B cell (primary cell): ENCODE data around the gene MMP24. TPM values are rescaled to one million over a fixed set of nuclear protein-coding genes. Genes with fewer than 3 reads are reported as not detected.
"Not testable (repeated sequence)": the region's sequence is repeated elsewhere in the genome, so short reads cannot be mapped to it uniquely, and the experiment has no call there.

ENCODE experiments used
- ATAC-seq: fragments of 200-7000 bp; cut with Tn5 transposase; one replicate; pipeline ENCODE4 v1.10.0; 2021; ENCODE audit warnings: low read depth, mild to moderate bottlenecking, moderate number of reproducible peaks, moderate library complexity
- CTCF ChIA-PET: fragments of 350-600 bp; sonication (Branson Sonifier 250); formaldehyde crosslinking; loops from one replicate; lab custom pipeline; 2021; ENCODE audit warnings: antibody characterized with exemption, inconsistent platforms; lab: Charles Lee
- POLR2A ChIA-PET: fragments of 350-600 bp; sonication (Branson Sonifier 250); formaldehyde crosslinking; loops from one replicate; lab custom pipeline; 2021; ENCODE audit warnings: antibody characterized with exemption; lab: Charles Lee
- DNase-seq: peaks from one replicate; pipeline ENCODE4 v3.0.0; 2013
- H2AFZ ChIP-seq: 2 replicates; pipeline ENCODE4 v1.6.1; 2012; ENCODE audit warnings: mild to moderate bottlenecking, low read depth, low read length; ENCODE audit not compliant: insufficient read depth, poor library complexity, severe bottlenecking
- H3K27ac ChIP-seq, 2 donors: 1 replicate in 1 of 2; 2 replicates in 1 of 2; pipeline ENCODE4 v1.5.1; 2012 to 2013; ENCODE audit warnings: low read length in 2 of 2, mild to moderate bottlenecking in 2 of 2, moderate library complexity in 1 of 2
- H3K27me3 ChIP-seq, 4 experiments: fragments of 200-600 bp in 1 of 4; sonication (generic) in 1 of 4; replicated peaks in 1 of 4; 1 replicate in 2 of 4; 2 replicates in 2 of 4; pipeline versions ENCODE4 v1.6.1 to v1.7.0; 2013 to 2016; ENCODE audit warnings: low read length in 3 of 4, mild to moderate bottlenecking in 2 of 4, mixed read lengths in 1 of 4, moderate library complexity in 1 of 4; ENCODE audit not compliant: insufficient read depth in 4 of 4, control insufficient read depth in 3 of 4; ENCODE audit errors: control extremely low read depth in 1 of 4
- H3K36me3 ChIP-seq, 2 experiments: replicated peaks in 1 of 2; 1 replicate in 1 of 2; 2 replicates in 1 of 2; pipeline versions ENCODE4 v1.6.1 to v1.7.1; 2013; ENCODE audit warnings: low read length in 1 of 2; ENCODE audit not compliant: insufficient read depth in 2 of 2, control insufficient read depth in 1 of 2; ENCODE audit errors: control extremely low read depth in 1 of 2, extremely low read depth in 1 of 2
- H3K4me1 ChIP-seq, 2 donors: fragments of 200-600 bp in 1 of 2; sonication (generic) in 1 of 2; 1 replicate in 1 of 2; 2 replicates in 1 of 2; pipeline versions ENCODE4 v1.5.1 to v1.6.1; 2013 to 2017; ENCODE audit warnings: low read length in 2 of 2; ENCODE audit not compliant: control insufficient read depth in 2 of 2, insufficient read depth in 2 of 2
- H3K4me2 ChIP-seq: replicated peaks from 2 replicates; pipeline ENCODE3; 2012; ENCODE audit warnings: mild to moderate bottlenecking, low read depth, low read length; ENCODE audit not compliant: poor library complexity, severe bottlenecking
- H3K4me3 ChIP-seq, 5 experiments: fragments of 200-600 bp in 1 of 5; sonication (generic) in 1 of 5; 1 replicate in 3 of 5; 2 replicates in 2 of 5; pipeline versions ENCODE4 v1.5.1 to v1.7.0; 2011 to 2016; ENCODE audit warnings: low read length in 4 of 5, mild to moderate bottlenecking in 4 of 5, low read depth in 2 of 5, control low read depth in 1 of 5, moderate library complexity in 1 of 5; ENCODE audit not compliant: insufficient read depth in 1 of 5; ENCODE audit errors: control extremely low read depth in 1 of 5, extremely low read depth in 1 of 5
- H3K79me2 ChIP-seq: fragments of 200-600 bp; sonication (generic); one replicate; pipeline ENCODE4 v1.6.0; 2016; ENCODE audit warnings: low read length; ENCODE audit not compliant: control insufficient read depth, insufficient read depth
- H3K9ac ChIP-seq: fragments of 200-600 bp; sonication (generic); 2 replicates; pipeline ENCODE4 v1.6.1; 2017; ENCODE audit warnings: mild to moderate bottlenecking, low read length, moderate library complexity
- H3K9me3 ChIP-seq, 3 donors: one replicate each; pipeline versions ENCODE4 v1.6.1 to v1.7.1; 2013; ENCODE audit warnings: low read length in 2 of 3; ENCODE audit not compliant: control insufficient read depth in 2 of 3, insufficient read depth in 1 of 3; ENCODE audit errors: control extremely low read depth in 1 of 3
- H4K20me1 ChIP-seq: 2 replicates; pipeline ENCODE4 v1.6.0; 2012; ENCODE audit warnings: mild to moderate bottlenecking, low read length; ENCODE audit not compliant: insufficient read depth, control insufficient read depth, poor library complexity, severe bottlenecking
- H3K27ac Mint-ChIP-seq: one replicate; pipeline ENCODE4 v1.8.0; 2021; ENCODE audit warnings: mixed read lengths
- H3K27me3 Mint-ChIP-seq: one replicate; pipeline ENCODE4 v1.8.0; 2021; ENCODE audit warnings: mixed read lengths
- H3K4me1 Mint-ChIP-seq: one replicate; pipeline ENCODE4 v1.8.0; 2021; ENCODE audit warnings: mixed read lengths
- H3K4me3 Mint-ChIP-seq: one replicate; pipeline ENCODE4 v1.8.0; 2021; ENCODE audit warnings: mixed read lengths
- H3K9me3 Mint-ChIP-seq: one replicate; pipeline ENCODE4 v1.8.0; 2022; ENCODE audit warnings: mixed read lengths; ENCODE audit not compliant: insufficient read depth
- EZH2 ChIP-seq: IDR thresholded peaks from 2 replicates; pipeline ENCODE4 v1.6.1; 2012; ENCODE audit warnings: borderline replicate concordance, low read depth, mild to moderate bottlenecking, moderate library complexity, low read length; ENCODE audit not compliant: insufficient read depth, poor library complexity, severe bottlenecking
- WGBS: methylation state at CpG from one replicate; pipeline ENCODE4 v1.1.5; 2013; ENCODE audit warnings: missing lambda C conversion rate; ENCODE audit not compliant: insufficient coverage; 5-methylcytosine and 5-hydroxymethylcytosine counted together
- intact Hi-C: fragments of 100-400 bp; cut with micrococcal nuclease; formaldehyde crosslinking; loops from one replicate; pipeline ENCODE4 v1.10.0; 2022
- polyA plus RNA-seq: library from polyadenylated mRNA; depleted of rRNA; stranded (reverse); fragments of >200 nt; gene quantifications from 2 replicates; pipeline ENCODE4 v1.2.3, GENCODE V29; 2012
- total RNA-seq, 2 donors: library from RNA; stranded (reverse); fragments of 120-200 nt in 1 of 2; gene quantifications; 1 replicate in 1 of 2; 2 replicates in 1 of 2; pipeline versions ENCODE4 v1.2.3 to v1.2.4, GENCODE V29; 2013 to 2022
- TF ChIP-seq, protein P1 (sequence below): fragments of 200-600 bp; IDR thresholded peaks from one replicate; pipeline ENCODE4 v1.8.0; 2022; ENCODE audit warnings: antibody characterized with exemption, mild to moderate bottlenecking

Gene MMP24
- total and polyA plus RNA-seq, 2 donors (not counting 1 experiment from before 2014, with no cell fraction given) = not detected

DNA sequence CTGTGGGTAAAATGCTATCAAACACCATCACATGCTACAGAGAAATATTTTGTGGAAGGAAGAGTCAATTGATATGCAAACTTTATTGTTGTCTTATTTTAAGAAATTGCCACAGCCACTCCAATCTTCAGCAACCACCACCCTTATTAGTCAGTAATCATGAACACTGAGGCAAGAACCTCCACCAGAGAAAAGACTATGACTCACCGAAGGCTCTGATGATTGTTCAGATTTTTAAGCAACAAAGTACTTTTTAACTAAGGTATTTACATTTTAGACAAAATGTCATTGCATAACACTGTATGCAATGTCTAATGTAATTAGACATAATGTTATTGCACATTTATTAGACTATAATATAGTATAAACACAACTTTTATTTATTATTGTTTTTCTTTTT, 26.2 kb upstream of the MMP24 start:
- ChIA-PET CTCF (no interaction called here), POLR2A (no interaction called here)
- TF ChIP-seq, protein P1, sequence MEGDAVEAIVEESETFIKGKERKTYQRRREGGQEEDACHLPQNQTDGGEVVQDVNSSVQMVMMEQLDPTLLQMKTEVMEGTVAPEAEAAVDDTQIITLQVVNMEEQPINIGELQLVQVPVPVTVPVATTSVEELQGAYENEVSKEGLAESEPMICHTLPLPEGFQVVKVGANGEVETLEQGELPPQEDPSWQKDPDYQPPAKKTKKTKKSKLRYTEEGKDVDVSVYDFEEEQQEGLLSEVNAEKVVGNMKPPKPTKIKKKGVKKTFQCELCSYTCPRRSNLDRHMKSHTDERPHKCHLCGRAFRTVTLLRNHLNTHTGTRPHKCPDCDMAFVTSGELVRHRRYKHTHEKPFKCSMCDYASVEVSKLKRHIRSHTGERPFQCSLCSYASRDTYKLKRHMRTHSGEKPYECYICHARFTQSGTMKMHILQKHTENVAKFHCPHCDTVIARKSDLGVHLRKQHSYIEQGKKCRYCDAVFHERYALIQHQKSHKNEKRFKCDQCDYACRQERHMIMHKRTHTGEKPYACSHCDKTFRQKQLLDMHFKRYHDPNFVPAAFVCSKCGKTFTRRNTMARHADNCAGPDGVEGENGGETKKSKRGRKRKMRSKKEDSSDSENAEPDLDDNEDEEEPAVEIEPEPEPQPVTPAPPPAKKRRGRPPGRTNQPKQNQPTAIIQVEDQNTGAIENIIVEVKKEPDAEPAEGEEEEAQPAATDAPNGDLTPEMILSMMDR = no peak
- TF ChIP-seq EZH2 = no peak
- Histone ChIP-seq H3K9ac (no peak overlapping the region), H3K27me3 (no peaks in the 10 kb centered on the region), H3K4me3 (no peak overlapping the region), H3K27ac (no peak overlapping the region), H4K20me1 (no peaks in the 10 kb centered on the region), H3K9me3 (peaks cover 0 to 24% (median 17%) of the 10 kb centered on the region in 3 donors), H3K79me2 (no peaks in the 10 kb centered on the region), H3K36me3 (peaks cover 0 to 3% of the 10 kb centered on the region in 2 experiments), H3K4me2 (no peak overlapping the region), H3K4me1 (no peaks in the 10 kb centered on the region), H2AFZ (no peak overlapping the region)
- H3K4me3 Mint-ChIP-seq = no peak overlapping the region
- no CpG with 5 or more reads among the region's 1 CpG for WGBS
- no peaks in the 10 kb centered on the region for H3K27me3 Mint-ChIP-seq
- no peaks in the 10 kb centered on the region for H3K4me1 Mint-ChIP-seq
- H3K9me3 Mint-ChIP-seq = peaks cover 2% of the 10 kb centered on the region
- DNase-seq (no peak), ATAC-seq (no peak)
- intact Hi-C loops = no loop called here
- H3K27ac Mint-ChIP-seq = no peak overlapping the region

DNA sequence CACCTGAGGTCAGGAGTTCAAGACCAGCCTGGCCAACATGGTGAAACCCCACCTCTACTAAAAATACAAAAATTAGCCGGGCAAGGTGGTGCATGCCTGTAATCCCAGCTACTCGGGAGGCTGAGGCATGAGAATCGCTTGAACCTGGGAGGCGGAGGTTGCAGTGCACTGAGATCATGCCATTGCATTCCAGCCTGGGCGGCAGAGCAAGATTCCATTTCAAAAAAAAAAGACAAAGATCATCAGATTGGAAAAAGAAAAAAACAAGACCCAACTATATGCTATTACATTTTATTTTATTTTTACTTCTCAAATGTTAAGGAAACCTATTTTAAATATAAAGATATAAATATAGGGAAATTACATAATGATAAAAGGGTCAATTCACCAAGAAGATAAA, 25.0 kb upstream of the MMP24 start:
- H4K20me1 ChIP-seq, CTCF ChIA-PET, H3K4me3 ChIP-seq, H3K27me3 Mint-ChIP-seq, H3K9ac ChIP-seq, H3K4me1 ChIP-seq, H3K27ac ChIP-seq, H2AFZ ChIP-seq, H3K4me1 Mint-ChIP-seq, H3K27me3 ChIP-seq, POLR2A ChIA-PET, ATAC-seq, H3K4me2 ChIP-seq, H3K4me3 Mint-ChIP-seq, H3K9me3 Mint-ChIP-seq, H3K36me3 ChIP-seq, DNase-seq, H3K79me2 ChIP-seq, H3K27ac Mint-ChIP-seq, intact Hi-C loops: not testable (repeated sequence)
- WGBS = 100% methylated on average over 3 of the region's 5 CpGs
- peaks cover 0 to 16% (median 12%) of the 10 kb centered on the region in 3 donors for H3K9me3 ChIP-seq
